ENCODE data around the gene RALBP1.
A peak's percentile ranks its signal among the peaks of the same experiment; 100 is the strongest.

Gene RALBP1

DNA sequence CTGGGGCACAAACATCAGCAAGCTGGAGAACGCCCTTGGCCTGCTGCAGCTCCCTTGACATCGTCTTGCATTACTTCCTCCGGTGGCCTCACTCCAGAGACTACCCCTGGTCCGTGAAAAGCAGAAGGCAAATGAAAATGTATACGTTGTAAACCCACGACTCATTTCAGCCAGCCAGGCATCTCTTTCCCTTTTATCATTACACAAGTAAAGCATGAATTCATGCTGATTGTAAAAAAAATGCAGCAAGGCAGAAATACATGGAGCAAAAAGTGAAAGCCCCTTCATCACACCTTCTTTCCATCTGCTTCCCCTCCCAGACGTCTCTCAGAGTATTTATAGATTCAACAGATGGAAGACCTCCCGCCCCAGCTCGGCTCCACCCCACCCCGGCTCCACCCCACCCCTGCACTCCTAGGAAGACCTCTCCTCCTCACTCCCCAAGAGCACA, 41.6 kb upstream of the RALBP1 start:
- no CpG with 5 or more reads among the region's 10 CpGs for WGBS (ENCODE audit: extremely low coverage, insufficient coverage, insufficient read length)
- no peak overlapping the region for H3K14ac ChIP-seq (ENCODE audit: low read length)
- H3K4me2 ChIP-seq (ENCODE audit: low read length): no peak overlapping the region

DNA sequence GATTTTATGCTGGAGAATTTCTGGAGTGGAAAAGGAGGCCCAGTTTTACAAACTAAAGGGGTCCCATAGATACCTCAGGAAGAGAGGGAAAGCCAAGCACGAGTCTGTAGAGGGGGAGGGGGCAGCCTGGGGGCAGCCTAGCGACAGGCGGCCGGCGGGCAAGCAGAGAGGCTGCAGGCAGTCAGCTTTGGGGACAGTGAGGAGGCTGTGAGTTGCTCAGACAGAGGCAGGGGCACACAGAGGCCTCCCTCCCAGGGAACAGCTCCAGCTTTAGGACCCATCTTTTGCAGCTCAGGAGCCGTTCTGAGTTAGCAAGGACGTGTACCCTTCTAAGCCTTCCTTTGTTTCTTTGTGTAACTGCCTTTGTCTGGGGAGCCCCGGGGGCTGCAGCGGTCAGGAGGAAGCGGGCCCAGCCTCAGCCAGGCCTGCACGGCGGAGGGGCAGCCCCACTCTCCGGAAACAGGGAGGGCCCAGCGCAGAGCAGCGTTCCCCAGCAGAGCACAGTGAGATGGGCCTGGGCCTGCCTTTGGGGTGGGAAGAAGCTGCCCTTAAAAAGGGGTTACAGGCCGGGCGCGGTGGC, 41.1 kb upstream of the RALBP1 start:
- no peak for DNase-seq
- H3K9ac ChIP-seq (ENCODE audit: low read length): no peak overlapping the region
- H2BK5ac ChIP-seq (ENCODE audit: low read depth, low read length, poor library complexity): no peak overlapping the region
- no peaks in the 10 kb centered on the region for H3K79me2 ChIP-seq (ENCODE audit: control insufficient read depth, insufficient read depth, low read length, poor library complexity)
- H3K18ac ChIP-seq (ENCODE audit: low read length): no peak overlapping the region
- no peak overlapping the region for H3K23ac ChIP-seq (ENCODE audit: low read length)
- H3K4me2 ChIP-seq (ENCODE audit: low read length): no peak overlapping the region
- no peaks in the 10 kb centered on the region for H3K36me3 ChIP-seq (ENCODE audit: control insufficient read depth in 1 of 2, insufficient read depth in 2 of 2, low read length in 2 of 2)
- H3K4ac ChIP-seq (ENCODE audit: low read depth, low read length): no peak overlapping the region
- H3K27me3 ChIP-seq (ENCODE audit: insufficient read depth, low read length): no peaks in the 10 kb centered on the region
- H4K8ac ChIP-seq (ENCODE audit: low read depth, low read length): peak overlapping the region; percentile 25
- H3K9me3 ChIP-seq (ENCODE audit: insufficient read depth, low read depth, low read length): no peaks in the 10 kb centered on the region
- no peak overlapping the region for H2BK120ac ChIP-seq (ENCODE audit: insufficient read depth, low read length, poor library complexity)
- no peak overlapping the region for H4K12ac ChIP-seq (ENCODE audit: low read depth, low read length)
- peaks cover 2% of the 10 kb centered on the region for H3K79me1 ChIP-seq (ENCODE audit: low read length)
- H3K4me1 ChIP-seq (ENCODE audit: control insufficient read depth in 1 of 2, insufficient read depth in 2 of 2, low read length in 2 of 2): peaks cover 0 to 2% of the 10 kb centered on the region in 2 experiments
- no peak overlapping the region for H2BK12ac ChIP-seq (ENCODE audit: low read length)
- no CpG with 5 or more reads among the region's 18 CpGs for WGBS (ENCODE audit: extremely low coverage, insufficient coverage, insufficient read length)
- peak overlapping the region; percentile 15 for H4K91ac ChIP-seq (ENCODE audit: low read depth, low read length)
- H2AK5ac ChIP-seq (ENCODE audit: low read length): no peak overlapping the region
- H3K27ac ChIP-seq (ENCODE audit: low read depth, low read length): no peak overlapping the region
- peak overlapping the region; percentile 1 for H2AFZ ChIP-seq (ENCODE audit: insufficient read depth, low read length, poor library complexity)
- no peak overlapping the region for H3K14ac ChIP-seq (ENCODE audit: low read length)
- H3K4me3 ChIP-seq (ENCODE audit: low read depth, low read length): no peak overlapping the region

More for the DNA sequence above, 41.6 kb upstream of the RALBP1 start:
- Histone ChIP-seq H3K9ac (ENCODE audit: low read length) (no peak overlapping the region), H3K18ac (ENCODE audit: low read length) (no peak overlapping the region), H3K4me3 (ENCODE audit: low read depth, low read length) (no peak overlapping the region), H3K27ac (ENCODE audit: low read depth, low read length) (no peak overlapping the region), H2BK12ac (ENCODE audit: low read length) (no peak overlapping the region), H3K79me2 (ENCODE audit: control insufficient read depth, insufficient read depth, low read length, poor library complexity) (no peaks in the 10 kb centered on the region), H3K36me3 (ENCODE audit: control insufficient read depth in 1 of 2, insufficient read depth in 2 of 2, low read length in 2 of 2) (no peaks in the 10 kb centered on the region), H4K91ac (ENCODE audit: low read depth, low read length) (no peak overlapping the region), H3K4ac (ENCODE audit: low read depth, low read length) (no peak overlapping the region), H3K79me1 (ENCODE audit: low read length) (peaks cover 2% of the 10 kb centered on the region), H3K4me1 (ENCODE audit: control insufficient read depth in 1 of 2, insufficient read depth in 2 of 2, low read length in 2 of 2) (peaks cover 0 to 2% of the 10 kb centered on the region in 2 experiments), H2BK120ac (ENCODE audit: insufficient read depth, low read length, poor library complexity) (no peak overlapping the region), H3K27me3 (ENCODE audit: insufficient read depth, low read length) (no peaks in the 10 kb centered on the region), H3K9me3 (ENCODE audit: insufficient read depth, low read depth, low read length) (no peaks in the 10 kb centered on the region), H2AK5ac (ENCODE audit: low read length) (no peak overlapping the region), H4K8ac (ENCODE audit: low read depth, low read length) (no peak overlapping the region), H4K12ac (ENCODE audit: low read depth, low read length) (no peak overlapping the region), H2BK5ac (ENCODE audit: low read depth, low read length, poor library complexity) (no peak overlapping the region), H3K23ac (ENCODE audit: low read length) (no peak overlapping the region), H2AFZ (ENCODE audit: insufficient read depth, low read length, poor library complexity) (no peak overlapping the region)
- DNase-seq: peak in 1 of 2 donors; percentile 39

DNA sequence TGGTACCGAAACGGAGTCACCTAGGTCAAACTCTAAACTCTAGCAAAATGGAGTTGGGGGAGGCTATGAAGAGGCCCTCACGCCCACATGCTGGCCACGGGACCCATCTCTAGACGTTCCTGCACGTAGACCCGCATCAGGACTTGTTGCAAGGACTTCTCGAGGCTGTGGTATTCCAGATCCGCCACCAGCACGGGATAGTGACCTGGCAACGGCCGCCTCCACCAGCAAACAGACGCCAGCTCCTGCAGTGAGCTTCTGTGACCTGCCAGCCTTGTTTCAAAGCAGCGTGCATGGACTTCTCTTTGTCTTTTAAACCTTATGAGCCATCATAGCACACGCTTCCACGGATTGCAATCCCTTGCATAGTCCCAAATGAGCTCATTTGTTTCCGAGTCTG, 40.3 kb upstream of the RALBP1 start:
- no peak overlapping the region for H4K8ac ChIP-seq (ENCODE audit: low read depth, low read length)
- H2BK120ac ChIP-seq (ENCODE audit: insufficient read depth, low read length, poor library complexity): no peak overlapping the region
- H3K27ac ChIP-seq (ENCODE audit: low read depth, low read length): no peak overlapping the region
- no CpG with 5 or more reads among the region's 17 CpGs for WGBS (ENCODE audit: extremely low coverage, insufficient coverage, insufficient read length)
- no peak overlapping the region for H3K14ac ChIP-seq (ENCODE audit: low read length)
- H3K4me3 ChIP-seq (ENCODE audit: low read depth, low read length): no peak overlapping the region
- no peaks in the 10 kb centered on the region for H3K79me2 ChIP-seq (ENCODE audit: control insufficient read depth, insufficient read depth, low read length, poor library complexity)
- peak; percentile 97 to 98 for DNase-seq
- H3K9me3 ChIP-seq (ENCODE audit: insufficient read depth, low read depth, low read length): no peaks in the 10 kb centered on the region
- no peak overlapping the region for H4K12ac ChIP-seq (ENCODE audit: low read depth, low read length)
- no peaks in the 10 kb centered on the region for H3K36me3 ChIP-seq (ENCODE audit: control insufficient read depth in 1 of 2, insufficient read depth in 2 of 2, low read length in 2 of 2)
- H3K4me2 ChIP-seq (ENCODE audit: low read length): no peak overlapping the region
- H2BK5ac ChIP-seq (ENCODE audit: low read depth, low read length, poor library complexity): no peak overlapping the region
- H2AFZ ChIP-seq (ENCODE audit: insufficient read depth, low read length, poor library complexity): no peak overlapping the region
- H3K23ac ChIP-seq (ENCODE audit: low read length): no peak overlapping the region
- peaks cover 2% of the 10 kb centered on the region for H3K79me1 ChIP-seq (ENCODE audit: low read length)
- H3K9ac ChIP-seq (ENCODE audit: low read length): no peak overlapping the region
- peaks cover 0 to 2% of the 10 kb centered on the region in 2 experiments for H3K4me1 ChIP-seq (ENCODE audit: control insufficient read depth in 1 of 2, insufficient read depth in 2 of 2, low read length in 2 of 2)
- no peak overlapping the region for H2BK12ac ChIP-seq (ENCODE audit: low read length)
- H3K27me3 ChIP-seq (ENCODE audit: insufficient read depth, low read length): no peaks in the 10 kb centered on the region
- no peak overlapping the region for H3K18ac ChIP-seq (ENCODE audit: low read length)
- H3K4ac ChIP-seq (ENCODE audit: low read depth, low read length): no peak overlapping the region
- no peak overlapping the region for H2AK5ac ChIP-seq (ENCODE audit: low read length)
- no peak overlapping the region for H4K91ac ChIP-seq (ENCODE audit: low read depth, low read length)

DNA sequence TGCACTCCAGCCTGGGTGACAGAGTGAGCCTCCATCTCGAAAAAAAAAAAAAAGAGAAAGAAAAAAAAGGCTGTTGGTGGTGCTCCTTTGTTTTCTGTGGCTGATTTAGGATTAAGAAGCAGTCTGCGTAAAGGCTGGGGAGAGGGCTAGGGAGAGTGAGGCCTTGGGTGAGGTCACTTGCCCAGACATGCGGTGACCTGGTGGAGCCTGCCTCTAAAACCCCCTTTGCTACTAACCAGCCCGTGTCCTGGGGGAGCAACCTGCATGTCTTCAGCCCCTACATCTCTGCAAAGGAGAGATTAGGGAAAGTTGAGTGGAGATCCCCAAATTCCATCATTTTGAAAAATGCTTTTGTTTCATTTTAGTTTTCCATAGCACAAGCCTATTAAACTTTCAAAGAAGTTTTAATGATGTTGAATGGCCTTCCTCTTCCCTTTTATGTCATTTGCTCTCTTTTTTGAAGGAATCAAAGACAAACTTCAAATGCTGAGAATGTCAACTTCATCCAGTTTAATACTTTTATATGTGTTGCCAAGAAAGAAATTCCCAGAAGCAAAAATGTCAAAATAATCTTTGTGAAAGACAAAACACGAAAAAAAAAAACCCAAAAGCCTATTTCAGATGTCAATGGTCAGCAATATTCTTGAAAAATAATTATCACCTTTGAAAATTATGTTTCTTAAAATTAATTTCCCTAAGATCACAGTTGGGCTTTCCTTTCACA, 38.9 kb upstream of the RALBP1 start:
- Histone ChIP-seq H4K91ac (ENCODE audit: low read depth, low read length) (peak overlapping the region; percentile 28), H3K4me2 (ENCODE audit: low read length) (no peak overlapping the region), H3K27me3 (ENCODE audit: insufficient read depth, low read length) (no peaks in the 10 kb centered on the region), H4K12ac (ENCODE audit: low read depth, low read length) (peak overlapping the region; percentile 90), H3K36me3 (ENCODE audit: control insufficient read depth in 1 of 2, insufficient read depth in 2 of 2, low read length in 2 of 2) (no peaks in the 10 kb centered on the region), H3K4me3 (ENCODE audit: low read depth, low read length) (no peak overlapping the region), H3K9ac (ENCODE audit: low read length) (no peak overlapping the region), H2BK5ac (ENCODE audit: low read depth, low read length, poor library complexity) (peak overlapping the region; percentile 66), H2BK12ac (ENCODE audit: low read length) (no peak overlapping the region), H3K79me2 (ENCODE audit: control insufficient read depth, insufficient read depth, low read length, poor library complexity) (no peaks in the 10 kb centered on the region), H3K18ac (ENCODE audit: low read length) (peak overlapping the region; percentile 72), H3K9me3 (ENCODE audit: insufficient read depth, low read depth, low read length) (no peaks in the 10 kb centered on the region), H3K14ac (ENCODE audit: low read length) (peak overlapping the region; percentile 59), H3K4ac (ENCODE audit: low read depth, low read length) (no peak overlapping the region), H3K23ac (ENCODE audit: low read length) (no peak overlapping the region), H2AFZ (ENCODE audit: insufficient read depth, low read length, poor library complexity) (peak overlapping the region; percentile 25), H3K27ac (ENCODE audit: low read depth, low read length) (no peak overlapping the region), H2BK120ac (ENCODE audit: insufficient read depth, low read length, poor library complexity) (peak overlapping the region; percentile 79), H4K8ac (ENCODE audit: low read depth, low read length) (peak overlapping the region; percentile 91), H3K79me1 (ENCODE audit: low read length) (peaks cover 2% of the 10 kb centered on the region), H3K4me1 (ENCODE audit: control insufficient read depth in 1 of 2, insufficient read depth in 2 of 2, low read length in 2 of 2) (peaks cover 0 to 2% of the 10 kb centered on the region in 2 experiments), H2AK5ac (ENCODE audit: low read length) (no peak overlapping the region)
- no peak for DNase-seq
- WGBS (ENCODE audit: extremely low coverage, insufficient coverage, insufficient read length): no CpG with 5 or more reads among the region's 5 CpGs
